WTC11 (cell line): ENCODE results near the gene HBD.

Experiments
- CREM ChIP-seq: sonication (generic); formaldehyde crosslinking; IDR thresholded peaks from 2 replicates; pipeline ENCODE4 v1.8.1; 2022; ENCODE audit warnings: mild to moderate bottlenecking, missing genetic modification reagents, moderate library complexity
- E2F1 ChIP-seq: sonication (generic); formaldehyde crosslinking; IDR thresholded peaks from 2 replicates; pipeline ENCODE4 v1.8.0; 2022; ENCODE audit warnings: mild to moderate bottlenecking, missing genetic modification reagents
- EMX1 ChIP-seq: fragments of 250-450 bp; sonication (Bioruptor Pico); IDR thresholded peaks from 2 replicates; pipeline ENCODE4 v1.8.0; 2021; ENCODE audit warnings: mild to moderate bottlenecking
- HMGXB4 ChIP-seq: sonication (generic); formaldehyde crosslinking; IDR thresholded peaks from 2 replicates; pipeline ENCODE4 v1.8.1; 2023; ENCODE audit warnings: mild to moderate bottlenecking, moderate library complexity, missing genetic modification reagents
- NR3C1 ChIP-seq: sonication (generic); formaldehyde crosslinking; conservative IDR thresholded peaks from 2 replicates; pipeline ENCODE4 v1.8.1; 2023; ENCODE audit warnings: low read depth, mild to moderate bottlenecking, missing genetic modification reagents
- TP53 ChIP-seq: sonication (generic); formaldehyde crosslinking; IDR thresholded peaks from 2 replicates; pipeline ENCODE4 v1.8.1; 2023; ENCODE audit warnings: mild to moderate bottlenecking, missing genetic modification reagents
- ZNF138 ChIP-seq: sonication (generic); formaldehyde crosslinking; conservative IDR thresholded peaks from 2 replicates; pipeline ENCODE4 v1.8.1; 2022; ENCODE audit warnings: mild to moderate bottlenecking, moderate library complexity, missing genetic modification reagents
- ZNF396 ChIP-seq: fragments of 250-450 bp; sonication (Bioruptor Pico); IDR thresholded peaks from 2 replicates; pipeline ENCODE4 v1.8.0; 2021; ENCODE audit warnings: mild to moderate bottlenecking, moderate library complexity, borderline replicate concordance
- TF ChIP-seq, protein P1 (sequence below): fragments of 200-600 bp; IDR thresholded peaks from 2 replicates; pipeline ENCODE4 v1.8.0; 2022; ENCODE audit warnings: antibody characterized with exemption
- TF ChIP-seq, protein P2 (sequence below): sonication (generic); formaldehyde crosslinking; IDR thresholded peaks from 2 replicates; pipeline ENCODE4 v1.8.0; 2022; ENCODE audit warnings: missing genetic modification reagents

DNA sequence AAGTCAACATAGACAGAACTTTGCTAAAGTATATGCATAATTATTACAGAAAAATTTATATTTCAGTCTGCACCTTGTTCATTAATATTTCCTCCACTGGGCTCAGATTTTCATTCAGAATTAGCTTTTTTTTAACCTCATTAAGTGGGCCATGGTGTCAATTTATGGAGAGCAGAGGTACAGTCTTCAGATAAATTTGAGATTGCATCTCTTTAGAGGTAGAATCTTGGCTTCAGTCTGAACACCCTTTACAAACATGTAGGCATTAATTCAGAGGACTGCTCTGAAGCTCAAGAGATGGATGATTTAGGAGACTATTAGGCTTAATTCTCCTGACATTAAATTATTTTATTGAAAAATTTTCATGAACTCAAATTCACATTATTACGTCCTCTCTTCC lies 4.0 kb downstream of the HBD start:
- TF ChIP-seq CREM (CRISPR knock-in tag): no peak
- TF ChIP-seq TP53: no peak
- TF ChIP-seq, protein P1, sequence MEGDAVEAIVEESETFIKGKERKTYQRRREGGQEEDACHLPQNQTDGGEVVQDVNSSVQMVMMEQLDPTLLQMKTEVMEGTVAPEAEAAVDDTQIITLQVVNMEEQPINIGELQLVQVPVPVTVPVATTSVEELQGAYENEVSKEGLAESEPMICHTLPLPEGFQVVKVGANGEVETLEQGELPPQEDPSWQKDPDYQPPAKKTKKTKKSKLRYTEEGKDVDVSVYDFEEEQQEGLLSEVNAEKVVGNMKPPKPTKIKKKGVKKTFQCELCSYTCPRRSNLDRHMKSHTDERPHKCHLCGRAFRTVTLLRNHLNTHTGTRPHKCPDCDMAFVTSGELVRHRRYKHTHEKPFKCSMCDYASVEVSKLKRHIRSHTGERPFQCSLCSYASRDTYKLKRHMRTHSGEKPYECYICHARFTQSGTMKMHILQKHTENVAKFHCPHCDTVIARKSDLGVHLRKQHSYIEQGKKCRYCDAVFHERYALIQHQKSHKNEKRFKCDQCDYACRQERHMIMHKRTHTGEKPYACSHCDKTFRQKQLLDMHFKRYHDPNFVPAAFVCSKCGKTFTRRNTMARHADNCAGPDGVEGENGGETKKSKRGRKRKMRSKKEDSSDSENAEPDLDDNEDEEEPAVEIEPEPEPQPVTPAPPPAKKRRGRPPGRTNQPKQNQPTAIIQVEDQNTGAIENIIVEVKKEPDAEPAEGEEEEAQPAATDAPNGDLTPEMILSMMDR: no peak
- no peak for TF ChIP-seq E2F1 (CRISPR knock-in tag)
- no peak for TF ChIP-seq EMX1 (CRISPR knock-in tag)
- TF ChIP-seq NR3C1 (CRISPR knock-in tag): no peak
- TF ChIP-seq, protein P2, sequence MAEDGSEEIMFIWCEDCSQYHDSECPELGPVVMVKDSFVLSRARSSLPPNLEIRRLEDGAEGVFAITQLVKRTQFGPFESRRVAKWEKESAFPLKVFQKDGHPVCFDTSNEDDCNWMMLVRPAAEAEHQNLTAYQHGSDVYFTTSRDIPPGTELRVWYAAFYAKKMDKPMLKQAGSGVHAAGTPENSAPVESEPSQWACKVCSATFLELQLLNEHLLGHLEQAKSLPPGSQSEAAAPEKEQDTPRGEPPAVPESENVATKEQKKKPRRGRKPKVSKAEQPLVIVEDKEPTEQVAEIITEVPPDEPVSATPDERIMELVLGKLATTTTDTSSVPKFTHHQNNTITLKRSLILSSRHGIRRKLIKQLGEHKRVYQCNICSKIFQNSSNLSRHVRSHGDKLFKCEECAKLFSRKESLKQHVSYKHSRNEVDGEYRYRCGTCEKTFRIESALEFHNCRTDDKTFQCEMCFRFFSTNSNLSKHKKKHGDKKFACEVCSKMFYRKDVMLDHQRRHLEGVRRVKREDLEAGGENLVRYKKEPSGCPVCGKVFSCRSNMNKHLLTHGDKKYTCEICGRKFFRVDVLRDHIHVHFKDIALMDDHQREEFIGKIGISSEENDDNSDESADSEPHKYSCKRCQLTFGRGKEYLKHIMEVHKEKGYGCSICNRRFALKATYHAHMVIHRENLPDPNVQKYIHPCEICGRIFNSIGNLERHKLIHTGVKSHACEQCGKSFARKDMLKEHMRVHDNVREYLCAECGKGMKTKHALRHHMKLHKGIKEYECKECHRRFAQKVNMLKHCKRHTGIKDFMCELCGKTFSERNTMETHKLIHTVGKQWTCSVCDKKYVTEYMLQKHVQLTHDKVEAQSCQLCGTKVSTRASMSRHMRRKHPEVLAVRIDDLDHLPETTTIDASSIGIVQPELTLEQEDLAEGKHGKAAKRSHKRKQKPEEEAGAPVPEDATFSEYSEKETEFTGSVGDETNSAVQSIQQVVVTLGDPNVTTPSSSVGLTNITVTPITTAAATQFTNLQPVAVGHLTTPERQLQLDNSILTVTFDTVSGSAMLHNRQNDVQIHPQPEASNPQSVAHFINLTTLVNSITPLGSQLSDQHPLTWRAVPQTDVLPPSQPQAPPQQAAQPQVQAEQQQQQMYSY (CRISPR knock-in tag): no peak
- no peak for TF ChIP-seq ZNF396 (CRISPR knock-in tag)
- no peak for TF ChIP-seq HMGXB4 (CRISPR knock-in tag)
- no peak for TF ChIP-seq ZNF138
